Transverse colon (tissue), 4 donors: ENCODE results near the gene RABGAP1.

Source experiments
- CTCF ChIP-seq, 5 experiments: fragments of 200-600 bp in 3 of 5; fragments of 450-650 bp in 2 of 5; sonication (generic) in 3 of 5; IDR thresholded peaks; 1 replicate in 2 of 5; 2 replicates in 3 of 5; pipeline ENCODE4 v1.5.1; 2016 to 2017; ENCODE audit warnings: antibody characterized with exemption in 5 of 5, inconsistent platforms in 3 of 5, mild to moderate bottlenecking in 2 of 5, moderate library complexity in 1 of 5
- EP300 ChIP-seq: sonication (generic); formaldehyde crosslinking; IDR thresholded peaks from one replicate; pipeline ENCODE4 v1.6.1; 2017; ENCODE audit warnings: antibody characterized with exemption, low read depth
- POLR2A ChIP-seq: fragments of 450-650 bp; IDR thresholded peaks from one replicate; pipeline ENCODE4 v1.6.1; 2016; ENCODE audit warnings: antibody characterized with exemption, mild to moderate bottlenecking, moderate library complexity
- POLR2AphosphoS5 ChIP-seq, 3 donors: sonication (generic); formaldehyde crosslinking; IDR thresholded peaks; one replicate each; pipeline ENCODE4 v1.6.1; 2016; ENCODE audit warnings: antibody characterized with exemption in 3 of 3

DNA sequence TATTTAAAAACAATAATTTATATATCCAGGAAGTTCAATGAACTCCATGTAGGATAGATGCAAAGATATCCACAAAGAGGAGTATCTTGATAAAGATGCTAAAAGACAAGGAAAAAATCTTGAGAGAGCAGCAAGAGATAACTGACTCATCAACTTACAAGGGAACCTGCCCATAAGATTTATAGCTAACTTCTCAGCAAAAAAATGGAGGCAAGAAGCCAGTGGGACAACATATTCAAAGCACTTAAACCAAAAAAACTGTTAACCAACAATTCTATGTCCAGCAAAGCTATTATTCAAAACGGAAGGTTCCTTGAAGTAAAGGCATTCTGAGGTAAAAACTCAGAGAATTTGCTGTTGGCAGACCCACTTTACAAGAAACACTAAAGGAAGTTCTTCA lies 20.3 kb downstream of the RABGAP1 start:
- no peak for TF ChIP-seq POLR2AphosphoS5 (IDR thresholded peaks at IDR 0.05)
- no peak for TF ChIP-seq CTCF (IDR thresholded peaks at IDR 0.05)
- TF ChIP-seq EP300, result no peak
- TF ChIP-seq POLR2A, result no peak
